ENCODE measurements around the gene TSSK6. TPM values are rescaled to one million over a fixed set of nuclear protein-coding genes. Genes with fewer than 3 reads are reported as not detected.

The TSSK6 gene
- total RNA-seq, 2 experiments from 2014 or later = 5.3 to 5.7 TPM

- no peaks in the 10 kb centered on the region for H3K36me3 Mint-ChIP-seq (ENCODE audit: low read depth)
- no peak overlapping the region for H3K4me3 Mint-ChIP-seq
- DNase-seq = no peak
- no peaks in the 10 kb centered on the region for H3K9me3 Mint-ChIP-seq
- no peak overlapping the region for H3K27ac Mint-ChIP-seq
- ChIA-PET CTCF (interaction anchor here (1.7 kb wide), 1 partner anchor 12 kb away, joined by 5 read pairs; no protein-coding TSS in a partner anchor), POLR2A (no interaction called here)
- peaks cover 18% of the 10 kb centered on the region for H3K27me3 Mint-ChIP-seq
- H3K4me1 Mint-ChIP-seq = peaks cover 25% of the 10 kb centered on the region
Observed at GRCh38 chr19:19542507-19542906, 27.2 kb upstream of the TSSK6 start.

- Mint-ChIP-seq H3K4me1 (peaks cover 27% of the 10 kb centered on the region), H3K9me3 (no peaks in the 10 kb centered on the region), H3K4me3 (no peak overlapping the region), H3K36me3 (ENCODE audit: low read depth) (no peaks in the 10 kb centered on the region), H3K27me3 (peaks cover 22% of the 10 kb centered on the region), H3K27ac (no peak overlapping the region)
- ChIA-PET CTCF (interaction anchor here (1.0 kb wide), 2 partner anchors 9 to 102 kb away, joined by 3 to 5 read pairs; partner anchors contain the start of gene GMIP), POLR2A (interaction anchor here (1.3 kb wide), 1 partner anchor 280 kb away, joined by 3 read pairs; the partner anchor contains the start of gene ZNF506)
- DNase-seq = no peak
Observed at GRCh38 chr19:19541616-19542015, 26.3 kb upstream of the TSSK6 start.

GRCh38 chr19:19540715-19541515 lies 25.6 kb upstream of the TSSK6 start:
- no peak overlapping the region for H3K27ac Mint-ChIP-seq
- peak overlapping the region; percentile 43 for H3K4me3 Mint-ChIP-seq
- no peaks in the 10 kb centered on the region for H3K9me3 Mint-ChIP-seq
- DNase-seq = peak; percentile 78
- POLR2A ChIA-PET = interaction anchor here (1.3 kb wide), 1 partner anchor 280 kb away, joined by 3 read pairs; the partner anchor contains the start of gene ZNF506
- no peaks in the 10 kb centered on the region for H3K36me3 Mint-ChIP-seq (ENCODE audit: low read depth)
- CTCF ChIA-PET = interaction anchor here (1.0 kb wide), 2 partner anchors 8 to 103 kb away, joined by 3 to 5 read pairs; partner anchors contain the start of gene GMIP
- peaks cover 22% of the 10 kb centered on the region for H3K27me3 Mint-ChIP-seq
- peaks cover 27% of the 10 kb centered on the region for H3K4me1 Mint-ChIP-seq

DNA sequence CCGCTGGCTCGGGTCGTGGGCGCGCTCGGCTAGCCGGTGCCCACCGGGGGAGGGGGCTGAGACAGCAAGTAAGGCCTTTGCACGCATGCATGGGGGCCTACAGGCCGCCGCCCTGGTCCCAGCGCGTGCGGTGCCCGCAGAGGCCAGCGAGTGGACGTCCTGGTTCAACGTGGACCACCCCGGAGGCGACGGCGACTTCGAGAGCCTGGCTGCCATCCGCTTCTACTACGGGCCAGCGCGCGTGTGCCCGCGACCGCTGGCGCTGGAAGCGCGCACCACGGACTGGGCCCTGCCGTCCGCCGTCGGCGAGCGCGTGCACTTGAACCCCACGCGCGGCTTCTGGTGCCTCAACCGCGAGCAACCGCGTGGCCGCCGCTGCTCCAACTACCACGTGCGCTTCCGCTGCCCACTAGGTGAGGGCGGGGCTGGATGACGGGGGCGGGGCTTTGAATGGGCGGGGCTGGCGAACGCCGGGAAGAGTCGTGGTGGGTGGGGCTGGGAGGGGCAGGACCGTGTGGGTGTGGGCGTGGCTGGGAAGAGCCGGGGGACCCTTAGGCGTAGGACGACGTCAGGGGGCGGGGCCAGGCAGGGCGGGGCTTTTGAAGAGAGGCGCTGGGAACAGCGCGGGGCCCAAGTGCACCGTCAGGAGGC lies 24.8 kb upstream of the TSSK6 start:
- CTCF ChIA-PET = no interaction called here
- Mint-ChIP-seq H3K4me3 (peak overlapping the region; percentile 43), H3K36me3 (ENCODE audit: low read depth) (no peaks in the 10 kb centered on the region), H3K27me3 (peaks cover 22% of the 10 kb centered on the region), H3K27ac (no peak overlapping the region), H3K4me1 (peaks cover 27% of the 10 kb centered on the region), H3K9me3 (no peaks in the 10 kb centered on the region)
- peak; percentile 73 for DNase-seq
- POLR2A ChIA-PET = interaction anchor here (1.3 kb wide), 1 partner anchor 281 kb away, joined by 3 read pairs; the partner anchor contains the start of gene ZNF506

DNA sequence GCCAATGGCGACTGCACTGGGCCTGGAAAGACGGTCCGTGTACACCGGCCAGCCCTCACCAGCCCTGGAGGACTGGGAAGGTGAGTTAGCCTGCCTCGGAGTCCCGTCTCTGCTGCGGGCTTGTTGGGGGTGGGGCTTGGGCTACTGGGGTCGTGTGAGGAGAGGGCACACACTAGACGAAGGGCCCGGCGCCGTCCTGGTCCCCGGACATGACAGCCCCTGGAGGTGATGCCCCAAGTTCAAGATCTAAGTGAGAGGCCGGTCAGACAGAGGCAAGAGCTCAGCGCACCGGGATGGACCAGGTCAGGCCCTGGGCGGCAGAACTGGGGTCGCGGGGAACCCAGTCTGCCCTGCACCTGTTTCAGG lies 24.3 kb upstream of the TSSK6 start:
- no peak overlapping the region for H3K27ac Mint-ChIP-seq
- H3K4me1 Mint-ChIP-seq = peaks cover 27% of the 10 kb centered on the region
- DNase-seq = no peak
- no peak overlapping the region for H3K4me3 Mint-ChIP-seq
- POLR2A ChIA-PET = interaction anchor here (1.4 kb wide), 1 partner anchor 9 kb away, joined by 3 read pairs; no protein-coding TSS in a partner anchor
- no peaks in the 10 kb centered on the region for H3K36me3 Mint-ChIP-seq (ENCODE audit: low read depth)
- peaks cover 22% of the 10 kb centered on the region for H3K27me3 Mint-ChIP-seq
- H3K9me3 Mint-ChIP-seq = no peaks in the 10 kb centered on the region
- CTCF ChIA-PET = interaction anchor here (1.2 kb wide), 1 partner anchor 14 kb away, joined by 8 read pairs; no protein-coding TSS in a partner anchor

DNA sequence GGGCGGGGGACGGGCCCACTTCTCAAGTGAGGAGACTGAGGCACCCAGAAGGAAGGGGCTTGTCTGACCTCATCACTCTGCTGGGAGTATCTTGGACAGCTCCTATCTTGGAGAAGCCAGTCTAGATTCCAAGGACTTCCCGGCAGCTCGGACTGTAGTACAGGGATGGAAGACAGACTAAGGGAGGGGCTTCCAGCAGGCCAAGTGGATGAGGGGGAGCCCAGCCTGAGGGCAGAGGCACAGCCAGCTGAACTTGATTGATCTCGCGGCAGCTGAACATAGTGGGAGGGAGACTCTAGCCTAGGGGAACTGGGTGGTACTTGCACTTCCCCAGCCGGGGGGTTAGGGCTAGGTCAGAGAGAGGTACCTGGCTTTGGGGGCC lies 23.4 kb upstream of the TSSK6 start:
- no peak for DNase-seq
- Mint-ChIP-seq H3K4me3 (no peak overlapping the region), H3K4me1 (peaks cover 27% of the 10 kb centered on the region), H3K27me3 (peaks cover 22% of the 10 kb centered on the region), H3K27ac (no peak overlapping the region), H3K9me3 (no peaks in the 10 kb centered on the region), H3K36me3 (ENCODE audit: low read depth) (peaks cover 4% of the 10 kb centered on the region)
- CTCF ChIA-PET = interaction anchor here (0.6 to 1.2 kb wide), 2 partner anchors 15 to 435 kb away, joined by 3 to 8 read pairs; no protein-coding TSS in a partner anchor
- POLR2A ChIA-PET = interaction anchor here (0.9 to 1.4 kb wide), 2 partner anchors 9 to 90 kb away, joined by 3 read pairs; no protein-coding TSS in a partner anchor

DNA sequence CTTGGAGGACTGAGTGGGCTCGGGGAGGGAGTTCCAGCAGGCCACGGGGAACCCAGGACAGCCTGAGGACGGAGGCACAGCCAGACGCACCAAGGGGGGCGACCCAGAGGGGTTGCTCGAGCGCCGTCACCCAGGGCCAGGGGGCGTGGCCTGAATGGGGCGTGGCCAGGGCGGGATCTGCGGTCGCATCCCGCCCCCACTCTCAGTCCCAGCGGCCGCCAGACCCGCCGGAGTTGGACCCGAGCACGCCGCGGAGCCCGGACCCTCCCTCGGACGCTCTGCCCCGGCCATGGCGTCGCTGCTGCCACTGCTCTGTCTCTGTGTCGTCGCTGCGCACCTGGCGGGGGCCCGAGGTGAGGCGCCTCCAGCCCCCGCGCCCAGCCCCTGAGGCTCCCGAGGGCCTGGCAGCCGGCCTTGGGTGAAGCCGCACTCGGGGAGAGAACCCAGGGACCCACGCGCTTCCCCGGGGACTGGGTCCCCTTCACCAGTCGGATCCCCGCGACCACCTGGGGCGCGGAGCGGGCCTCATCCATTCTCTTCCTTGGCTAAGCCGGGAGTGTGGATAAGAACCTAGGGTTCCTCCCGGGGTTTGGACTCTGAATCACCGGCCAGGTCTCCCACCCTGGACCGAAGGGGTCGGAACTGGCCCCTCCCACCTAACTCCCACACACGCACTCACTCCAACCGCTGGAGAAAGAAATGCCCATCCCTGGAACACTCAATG lies 22.9 kb upstream of the TSSK6 start, which contains the start of gene CILP2:
CILP2 (plus strand) TSS at position 205 of the 724 bp plus-strand sequence; CDS start at position 290, 85 bp downstream.
- peaks cover 4% of the 10 kb centered on the region for H3K36me3 Mint-ChIP-seq (ENCODE audit: low read depth)
- no peak within 1 kb of the TSS for H3K4me3 Mint-ChIP-seq
- H3K4me1 Mint-ChIP-seq = peaks cover 27% of the 10 kb centered on the region
- peaks cover 22% of the 10 kb centered on the region for H3K27me3 Mint-ChIP-seq
- H3K27ac Mint-ChIP-seq = no peak within 1 kb of the TSS
- ChIA-PET POLR2A (interaction anchor here (0.9 to 1.4 kb wide), 2 partner anchors 10 to 91 kb away, joined by 3 read pairs; no protein-coding TSS in a partner anchor), CTCF (interaction anchor here (1.2 to 1.3 kb wide), 2 partner anchors 16 to 106 kb away, joined by 4 to 8 read pairs; partner anchors contain the start of gene GMIP)
- no peaks in the 10 kb centered on the region for H3K9me3 Mint-ChIP-seq
- no peak for DNase-seq

GRCh38 chr19:19537075-19538048 lies 22.0 kb upstream of the TSSK6 start:
- Mint-ChIP-seq H3K27me3 (peaks cover 22% of the 10 kb centered on the region), H3K9me3 (no peaks in the 10 kb centered on the region), H3K36me3 (ENCODE audit: low read depth) (peaks cover 4% of the 10 kb centered on the region), H3K4me1 (peaks cover 29% of the 10 kb centered on the region), H3K27ac (no peak overlapping the region), H3K4me3 (no peak overlapping the region)
- no peak for DNase-seq
- CTCF ChIA-PET = interaction anchor here (1.3 kb wide), 1 partner anchor 107 kb away, joined by 4 read pairs; the partner anchor contains the start of gene GMIP
- POLR2A ChIA-PET = no interaction called here

DNA sequence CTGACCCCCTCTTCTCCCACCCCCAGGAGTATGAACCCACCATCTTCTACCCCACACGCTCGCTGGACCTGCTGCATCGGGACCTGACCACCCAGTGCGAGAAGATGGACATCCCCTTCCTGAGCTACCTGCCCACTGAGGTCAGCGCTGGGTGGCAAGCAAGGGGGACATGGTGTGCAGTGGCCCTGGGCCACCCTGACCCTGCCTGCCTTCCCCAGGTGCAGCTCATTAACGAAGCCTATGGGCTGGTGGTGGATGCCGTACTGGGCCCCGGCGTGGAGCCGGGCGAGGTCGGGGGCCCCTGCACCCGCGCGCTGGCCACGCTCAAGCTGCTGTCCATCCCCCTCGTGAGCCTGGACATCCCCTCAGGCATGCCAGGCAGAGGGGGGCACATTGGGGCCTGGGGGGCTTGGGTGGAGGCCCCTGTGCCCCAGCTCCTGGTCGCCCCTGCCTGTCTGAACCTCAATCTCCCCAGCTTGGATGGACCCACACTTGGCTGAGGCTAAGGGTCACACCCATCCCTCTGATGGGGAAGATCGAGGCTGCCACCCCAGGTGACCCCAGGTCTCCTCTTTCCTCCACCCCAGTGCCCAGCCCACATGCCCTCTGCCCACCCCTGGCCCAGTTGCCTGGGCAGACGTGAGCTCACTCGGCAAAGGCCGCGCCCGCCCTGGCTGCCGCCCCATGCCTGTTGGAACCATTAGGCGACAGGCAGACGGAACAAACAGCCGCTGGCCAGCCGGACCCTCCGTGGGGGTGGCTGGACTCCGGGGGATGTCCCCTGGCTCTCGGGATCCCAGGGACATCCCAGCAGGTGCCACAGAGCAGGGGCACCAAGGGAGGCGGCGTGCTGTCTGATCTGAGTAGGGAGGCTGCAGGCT lies 20.2 kb upstream of the TSSK6 start:
- Mint-ChIP-seq H3K27ac (peak overlapping the region; percentile 40), H3K9me3 (no peaks in the 10 kb centered on the region), H3K4me1 (peaks cover 22% of the 10 kb centered on the region), H3K36me3 (ENCODE audit: low read depth) (peaks cover 8% of the 10 kb centered on the region), H3K27me3 (peaks cover 19% of the 10 kb centered on the region), H3K4me3 (no peak overlapping the region)
- ChIA-PET CTCF (interaction anchor here (1.1 to 1.2 kb wide), 2 partner anchors 18 to 108 kb away, joined by 4 to 5 read pairs; partner anchors contain the start of gene GMIP), POLR2A (interaction anchor here (0.8 to 1.0 kb wide), 2 partner anchors 84 to 108 kb away, joined by 3 read pairs; partner anchors contain the start of gene GMIP)
- DNase-seq = no peak

DNA sequence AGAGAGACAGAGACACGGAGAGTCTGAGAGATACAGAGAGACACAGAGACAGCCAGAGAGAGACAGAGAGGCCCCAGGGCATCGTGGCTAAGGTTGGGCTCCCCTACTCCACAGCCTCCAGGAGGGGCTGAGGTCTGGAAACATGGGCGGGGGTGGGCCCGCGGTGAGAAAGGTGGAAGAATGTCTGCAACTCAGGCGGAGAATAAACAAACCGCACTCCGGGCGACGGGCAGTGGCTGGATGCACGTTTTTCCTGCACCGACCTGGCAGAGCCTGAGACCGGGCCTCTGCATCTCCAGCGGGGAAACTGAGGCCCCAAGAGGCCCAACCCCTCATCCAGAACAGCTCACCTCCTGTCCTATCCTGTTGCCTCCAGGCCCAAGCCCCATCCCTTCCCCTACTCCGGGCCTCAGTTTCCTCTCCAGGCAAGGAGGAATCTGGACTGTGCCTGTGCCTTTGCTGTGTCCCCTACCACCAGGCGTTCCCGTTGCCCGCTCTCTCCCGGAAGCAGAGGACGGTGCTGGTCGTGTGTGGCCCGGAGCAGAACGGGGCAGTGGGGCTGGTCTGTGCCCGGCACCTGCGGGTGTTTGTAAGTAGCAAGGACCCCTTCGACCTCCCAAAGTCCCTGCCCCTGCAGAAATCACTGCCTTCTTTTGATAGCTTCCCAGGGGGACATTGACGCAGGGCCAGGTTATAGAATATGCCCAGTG lies 19.4 kb upstream of the TSSK6 start:
- no peaks in the 10 kb centered on the region for H3K9me3 Mint-ChIP-seq
- ChIA-PET POLR2A (interaction anchor here (0.8 to 1.0 kb wide), 2 partner anchors 85 to 109 kb away, joined by 3 read pairs; partner anchors contain the start of gene GMIP), CTCF (interaction anchor here (1.1 to 1.2 kb wide), 2 partner anchors 19 to 109 kb away, joined by 4 to 5 read pairs; partner anchors contain the start of gene GMIP)
- H3K4me3 Mint-ChIP-seq = no peak overlapping the region
- peaks cover 8% of the 10 kb centered on the region for H3K36me3 Mint-ChIP-seq (ENCODE audit: low read depth)
- peaks cover 21% of the 10 kb centered on the region for H3K4me1 Mint-ChIP-seq
- no peak overlapping the region for H3K27ac Mint-ChIP-seq
- peaks cover 18% of the 10 kb centered on the region for H3K27me3 Mint-ChIP-seq
- no peak for DNase-seq

Measured in activated CD4-positive, alpha-beta memory T cell treated with anti-CD3 and anti-CD28 coated beads, Interleukin-2, amount 10 ng/mL, durations not matched to agents 7 days and 5 days (primary cell).